ENCODE measurements around the gene PSMG1. TPM values are rescaled to one million over a fixed set of nuclear protein-coding genes. Genes with fewer than 3 reads are reported as not detected.
"Not testable (repeated sequence)": the region's sequence is repeated elsewhere in the genome, so short reads cannot be mapped to it uniquely, and the experiment has no call there.

Gene PSMG1
- total RNA-seq, 2 experiments from 2014 or later = 70.8 to 70.9 TPM

GRCh38 chr21:39169906-39170305, 13.3 kb downstream of the PSMG1 start:
- Mint-ChIP-seq H3K4me3 (no peak overlapping the region), H3K27me3 (ENCODE audit: low read depth) (no peaks in the 10 kb centered on the region), H3K4me1 (ENCODE audit: low read depth) (no peaks in the 10 kb centered on the region), H3K27ac (no peak overlapping the region), H3K36me3 (ENCODE audit: low read depth) (peaks cover 23% of the 10 kb centered on the region), H3K9me3 (peaks cover 2% of the 10 kb centered on the region)
- no peak for DNase-seq
- CTCF ChIA-PET = no interaction called here
- intact Hi-C loops (cut with micrococcal nuclease) = no loop called here

GRCh38 chr21:39168800-39169199, 14.5 kb downstream of the PSMG1 start:
- intact Hi-C loops (cut with micrococcal nuclease) = no loop called here
- DNase-seq = no peak
- H3K9me3 Mint-ChIP-seq = peaks cover 8% of the 10 kb centered on the region
- H3K27ac Mint-ChIP-seq = no peak overlapping the region
- peaks cover 3% of the 10 kb centered on the region for H3K27me3 Mint-ChIP-seq (ENCODE audit: low read depth)
- no peaks in the 10 kb centered on the region for H3K4me1 Mint-ChIP-seq (ENCODE audit: low read depth)
- H3K4me3 Mint-ChIP-seq = no peak overlapping the region
- H3K36me3 Mint-ChIP-seq (ENCODE audit: low read depth) = peaks cover 18% of the 10 kb centered on the region
- CTCF ChIA-PET = no interaction called here

GRCh38 chr21:39164523-39164922, 18.7 kb downstream of the PSMG1 start:
- Mint-ChIP-seq H3K27me3 (ENCODE audit: low read depth) (peaks cover 3% of the 10 kb centered on the region), H3K4me3 (no peak overlapping the region), H3K27ac (no peak overlapping the region), H3K9me3 (peaks cover 8% of the 10 kb centered on the region), H3K36me3 (ENCODE audit: low read depth) (peaks cover 2% of the 10 kb centered on the region), H3K4me1 (ENCODE audit: low read depth) (no peaks in the 10 kb centered on the region)
- CTCF ChIA-PET = no interaction called here
- no peak for DNase-seq
- intact Hi-C loops (cut with micrococcal nuclease) = no loop called here

- Mint-ChIP-seq H3K9me3 (peaks cover 8% of the 10 kb centered on the region), H3K4me1 (ENCODE audit: low read depth) (no peaks in the 10 kb centered on the region), H3K27me3 (ENCODE audit: low read depth) (peaks cover 3% of the 10 kb centered on the region), H3K4me3 (no peak overlapping the region), H3K27ac (no peak overlapping the region), H3K36me3 (ENCODE audit: low read depth) (no peaks in the 10 kb centered on the region)
- CTCF ChIA-PET = interaction anchor here (0.7 kb wide), 1 partner anchor 291 kb away, joined by 3 read pairs; no protein-coding TSS in a partner anchor
- no peak for DNase-seq
- intact Hi-C loops (cut with micrococcal nuclease) = no loop called here
Measured at GRCh38 chr21:39161064-39161463, 22.2 kb downstream of the PSMG1 start.

GRCh38 chr21:39159342-39160063, 23.7 kb downstream of the PSMG1 start:
- peaks cover 2% of the 10 kb centered on the region for H3K9me3 Mint-ChIP-seq
- H3K4me1 Mint-ChIP-seq (ENCODE audit: low read depth) = no peaks in the 10 kb centered on the region
- H3K36me3 Mint-ChIP-seq (ENCODE audit: low read depth) = no peaks in the 10 kb centered on the region
- H3K4me3 Mint-ChIP-seq = no peak overlapping the region
- no peaks in the 10 kb centered on the region for H3K27me3 Mint-ChIP-seq (ENCODE audit: low read depth)
- intact Hi-C loops (cut with micrococcal nuclease) = no loop called here
- no peak for DNase-seq
- no peak overlapping the region for H3K27ac Mint-ChIP-seq
- CTCF ChIA-PET = no interaction called here

GRCh38 chr21:39157241-39157640, 26.0 kb downstream of the PSMG1 start:
- H3K36me3 Mint-ChIP-seq (ENCODE audit: low read depth); DNase-seq; intact Hi-C loops (cut with micrococcal nuclease); H3K4me1 Mint-ChIP-seq (ENCODE audit: low read depth); H3K9me3 Mint-ChIP-seq; CTCF ChIA-PET; H3K27ac Mint-ChIP-seq; H3K27me3 Mint-ChIP-seq (ENCODE audit: low read depth); H3K4me3 Mint-ChIP-seq: not testable (repeated sequence)

- no peak overlapping the region for H3K27ac Mint-ChIP-seq
- DNase-seq = no peak
- H3K4me1 Mint-ChIP-seq (ENCODE audit: low read depth) = no peaks in the 10 kb centered on the region
- H3K4me3 Mint-ChIP-seq = no peak overlapping the region
- intact Hi-C loops (cut with micrococcal nuclease) = no loop called here
- H3K27me3 Mint-ChIP-seq (ENCODE audit: low read depth) = no peaks in the 10 kb centered on the region
- CTCF ChIA-PET = interaction anchor here (0.9 kb wide), 1 partner anchor 17 kb away, joined by 3 read pairs; no protein-coding TSS in a partner anchor
- no peaks in the 10 kb centered on the region for H3K9me3 Mint-ChIP-seq
- H3K36me3 Mint-ChIP-seq (ENCODE audit: low read depth) = no peaks in the 10 kb centered on the region
Measured at GRCh38 chr21:39156024-39156423, 27.2 kb downstream of the PSMG1 start.

GRCh38 chr21:39155578-39155977, 27.7 kb downstream of the PSMG1 start:
- Mint-ChIP-seq H3K27me3 (ENCODE audit: low read depth) (no peaks in the 10 kb centered on the region), H3K27ac (no peak overlapping the region), H3K4me3 (no peak overlapping the region), H3K9me3 (no peaks in the 10 kb centered on the region), H3K36me3 (ENCODE audit: low read depth) (no peaks in the 10 kb centered on the region), H3K4me1 (ENCODE audit: low read depth) (no peaks in the 10 kb centered on the region)
- CTCF ChIA-PET = interaction anchor here (0.9 kb wide), 1 partner anchor 17 kb away, joined by 3 read pairs; no protein-coding TSS in a partner anchor
- no peak for DNase-seq
- intact Hi-C loops (cut with micrococcal nuclease) = no loop called here

- intact Hi-C loops (cut with micrococcal nuclease) = no loop called here
- Mint-ChIP-seq H3K27me3 (ENCODE audit: low read depth) (no peaks in the 10 kb centered on the region), H3K27ac (no peak overlapping the region), H3K9me3 (no peaks in the 10 kb centered on the region), H3K4me1 (ENCODE audit: low read depth) (no peaks in the 10 kb centered on the region), H3K36me3 (ENCODE audit: low read depth) (no peaks in the 10 kb centered on the region), H3K4me3 (no peak overlapping the region)
- no peak for DNase-seq
- CTCF ChIA-PET = no interaction called here
Measured at GRCh38 chr21:39153842-39154241, 29.4 kb downstream of the PSMG1 start.

- intact Hi-C loops (cut with micrococcal nuclease) = no loop called here
- Mint-ChIP-seq H3K4me3 (no peak overlapping the region), H3K36me3 (ENCODE audit: low read depth) (no peaks in the 10 kb centered on the region), H3K4me1 (ENCODE audit: low read depth) (no peaks in the 10 kb centered on the region), H3K9me3 (no peaks in the 10 kb centered on the region), H3K27ac (no peak overlapping the region), H3K27me3 (ENCODE audit: low read depth) (no peaks in the 10 kb centered on the region)
- no peak for DNase-seq
- CTCF ChIA-PET = no interaction called here
Measured at GRCh38 chr21:39153373-39153772, 29.9 kb downstream of the PSMG1 start.

- no peak for DNase-seq
- Mint-ChIP-seq H3K27ac (no peak overlapping the region), H3K4me1 (ENCODE audit: low read depth) (no peaks in the 10 kb centered on the region), H3K9me3 (no peaks in the 10 kb centered on the region), H3K27me3 (ENCODE audit: low read depth) (no peaks in the 10 kb centered on the region), H3K36me3 (ENCODE audit: low read depth) (no peaks in the 10 kb centered on the region), H3K4me3 (no peak overlapping the region)
- CTCF ChIA-PET = no interaction called here
- intact Hi-C loops (cut with micrococcal nuclease) = no loop called here
Measured at GRCh38 chr21:39152271-39152670, 31.0 kb downstream of the PSMG1 start.

- Mint-ChIP-seq H3K27me3 (ENCODE audit: low read depth) (no peaks in the 10 kb centered on the region), H3K27ac (no peak overlapping the region), H3K4me1 (ENCODE audit: low read depth) (no peaks in the 10 kb centered on the region), H3K4me3 (no peak overlapping the region), H3K36me3 (ENCODE audit: low read depth) (no peaks in the 10 kb centered on the region), H3K9me3 (no peaks in the 10 kb centered on the region)
- CTCF ChIA-PET = interaction anchor here (0.6 to 0.8 kb wide), 2 partner anchors 45 to 290 kb away, joined by 3 to 5 read pairs; no protein-coding TSS in a partner anchor
- no peak for DNase-seq
- intact Hi-C loops (cut with micrococcal nuclease) = no loop called here
Measured at GRCh38 chr21:39150877-39151276, 32.4 kb downstream of the PSMG1 start.

GRCh38 chr21:39150316-39150715, 32.9 kb downstream of the PSMG1 start:
- Mint-ChIP-seq H3K4me1 (ENCODE audit: low read depth) (no peaks in the 10 kb centered on the region), H3K27ac (no peak overlapping the region), H3K9me3 (no peaks in the 10 kb centered on the region), H3K27me3 (ENCODE audit: low read depth) (no peaks in the 10 kb centered on the region), H3K4me3 (no peak overlapping the region), H3K36me3 (ENCODE audit: low read depth) (no peaks in the 10 kb centered on the region)
- intact Hi-C loops (cut with micrococcal nuclease) = no loop called here
- no peak for DNase-seq
- CTCF ChIA-PET = interaction anchor here (0.5 to 0.8 kb wide), 3 partner anchors 10 to 291 kb away, joined by 3 to 5 read pairs (median 5); no protein-coding TSS in a partner anchor
